MCF 10A (cell line): ENCODE measurements around the gene ANK2. TPM values are rescaled to one million over a fixed set of nuclear protein-coding genes. Genes with fewer than 3 reads are reported as not detected.

ENCODE experiments used
- BruUV-seq: library from RNA; stranded (reverse); fragments of 400-500 nt; replicated peaks from 2 replicates; lab custom pipeline; 2021; lab: Mats Ljungman, UMichigan
- CTCF ChIA-PET: fragments of 300-600 bp; sonication (Branson Sonifier 250); formaldehyde crosslinking; extraction: SDS; loops from one replicate; lab custom pipeline; 2021; ENCODE audit warnings: antibody characterized with exemption, inconsistent platforms; lab: Yijun Ruan, JAX
- POLR2A ChIA-PET: fragments of 300-600, 350-650 bp; sonication (Branson Sonifier 250); formaldehyde crosslinking; extraction: SDS; loops from one replicate; lab custom pipeline; 2020; ENCODE audit warnings: antibody characterized with exemption, inconsistent platforms; lab: Yijun Ruan, JAX
- DNase-seq: peaks from one replicate; pipeline ENCODE4 v3.0.0-alpha.2; 2018; ENCODE audit not compliant: unreplicated experiment
- H3K27ac Mint-ChIP-seq: one replicate; pipeline ENCODE4 v1.8.0; 2022; ENCODE audit warnings: mild to moderate bottlenecking, low read depth, mixed read lengths; ENCODE audit not compliant: unreplicated experiment
- H3K27me3 Mint-ChIP-seq: one replicate; pipeline ENCODE4 v1.8.0; 2022; ENCODE audit warnings: mixed read lengths; ENCODE audit not compliant: insufficient read depth, unreplicated experiment
- H3K36me3 Mint-ChIP-seq: one replicate; pipeline ENCODE4 v1.8.0; 2022; ENCODE audit warnings: mild to moderate bottlenecking, moderate library complexity, mixed read lengths; ENCODE audit not compliant: insufficient read depth, unreplicated experiment
- H3K4me1 Mint-ChIP-seq: one replicate; pipeline ENCODE4 v1.8.0; 2022; ENCODE audit warnings: mixed read lengths; ENCODE audit not compliant: insufficient read depth, unreplicated experiment
- H3K4me3 Mint-ChIP-seq: one replicate; pipeline ENCODE4 v1.8.0; 2022; ENCODE audit warnings: mild to moderate bottlenecking, moderate library complexity, mixed read lengths; ENCODE audit not compliant: unreplicated experiment
- H3K9me3 Mint-ChIP-seq: one replicate; pipeline ENCODE4 v1.8.0; 2022; ENCODE audit warnings: mixed read lengths; ENCODE audit not compliant: unreplicated experiment
- CTCF ChIP-seq: fragments of 200-600 bp; IDR thresholded peaks from one replicate; pipeline ENCODE4 v1.8.0; 2022; ENCODE audit warnings: antibody characterized with exemption, mild to moderate bottlenecking; ENCODE audit not compliant: unreplicated experiment
- intact Hi-C: fragments of 100-400 bp; cut with micrococcal nuclease; formaldehyde crosslinking; loops from 2 replicates; pipeline ENCODE4 v1.14.1; 2022
- total RNA-seq: library from RNA; stranded (reverse); gene quantifications from 2 replicates; pipeline ENCODE4 v1.2.3, GENCODE V29; 2022

ANK2 gene
- total RNA-seq, 1 experiment from 2014 or later: 37.4 TPM

GRCh38 chr4:113314426-113314825 is 265.0 kb downstream of the ANK2 start:
- POLR2A ChIA-PET: no interaction called here
- TF ChIP-seq CTCF: no peak
- intact Hi-C loops: no loop called here
- H3K36me3 Mint-ChIP-seq: peaks cover 6% of the 10 kb centered on the region
- H3K27me3 Mint-ChIP-seq: no peaks in the 10 kb centered on the region
- H3K27ac Mint-ChIP-seq: no peak overlapping the region
- H3K4me1 Mint-ChIP-seq: no peaks in the 10 kb centered on the region
- CTCF ChIA-PET: no interaction called here
- no peaks in the 10 kb centered on the region for H3K9me3 Mint-ChIP-seq
- no peak overlapping the region for H3K4me3 Mint-ChIP-seq
- no peak for DNase-seq
- BruUV-seq: no TSS peak

DNA sequence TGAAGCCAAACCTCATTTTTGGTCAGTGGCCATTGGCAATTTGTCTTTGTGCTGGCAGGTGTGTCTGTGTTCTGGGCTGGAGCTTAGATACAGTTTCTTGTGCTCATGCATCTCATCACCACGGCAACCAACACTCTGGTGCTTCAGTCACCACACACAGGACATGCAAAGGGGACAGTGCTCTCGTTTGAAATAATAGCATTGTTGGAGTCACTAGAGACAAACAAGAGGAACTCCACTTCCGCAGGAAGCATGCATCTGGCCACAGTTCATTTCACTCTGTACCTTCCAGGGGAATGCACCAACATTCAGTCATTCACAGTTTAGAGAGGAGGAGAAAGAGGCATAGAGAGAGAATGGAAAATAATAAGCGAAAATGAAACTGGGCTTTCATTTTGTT is 267.4 kb downstream of the ANK2 start:
- H3K36me3 Mint-ChIP-seq: peaks cover 4% of the 10 kb centered on the region
- H3K27ac Mint-ChIP-seq: no peak overlapping the region
- DNase-seq: no peak
- H3K9me3 Mint-ChIP-seq: no peaks in the 10 kb centered on the region
- BruUV-seq: no TSS peak
- no peaks in the 10 kb centered on the region for H3K27me3 Mint-ChIP-seq
- no peak overlapping the region for H3K4me3 Mint-ChIP-seq
- POLR2A ChIA-PET: no interaction called here
- CTCF ChIA-PET: interaction anchor here (0.7 kb wide), 1 partner anchor 1994 kb away, joined by 3 read pairs; no protein-coding TSS in a partner anchor
- intact Hi-C loops: no loop called here
- no peaks in the 10 kb centered on the region for H3K4me1 Mint-ChIP-seq
- no peak for TF ChIP-seq CTCF

GRCh38 chr4:113317523-113317922 is 268.1 kb downstream of the ANK2 start:
- H3K27me3 Mint-ChIP-seq: no peaks in the 10 kb centered on the region
- no peaks in the 10 kb centered on the region for H3K4me1 Mint-ChIP-seq
- no peaks in the 10 kb centered on the region for H3K36me3 Mint-ChIP-seq
- no TSS peak for BruUV-seq
- H3K27ac Mint-ChIP-seq: no peak overlapping the region
- intact Hi-C loops: no loop called here
- no peak for DNase-seq
- H3K9me3 Mint-ChIP-seq: no peaks in the 10 kb centered on the region
- TF ChIP-seq CTCF: no peak
- ChIA-PET CTCF (no interaction called here), POLR2A (interaction anchor here (0.6 kb wide), 1 partner anchor 71 kb away, joined by 3 read pairs; no protein-coding TSS in a partner anchor)
- no peak overlapping the region for H3K4me3 Mint-ChIP-seq

DNA sequence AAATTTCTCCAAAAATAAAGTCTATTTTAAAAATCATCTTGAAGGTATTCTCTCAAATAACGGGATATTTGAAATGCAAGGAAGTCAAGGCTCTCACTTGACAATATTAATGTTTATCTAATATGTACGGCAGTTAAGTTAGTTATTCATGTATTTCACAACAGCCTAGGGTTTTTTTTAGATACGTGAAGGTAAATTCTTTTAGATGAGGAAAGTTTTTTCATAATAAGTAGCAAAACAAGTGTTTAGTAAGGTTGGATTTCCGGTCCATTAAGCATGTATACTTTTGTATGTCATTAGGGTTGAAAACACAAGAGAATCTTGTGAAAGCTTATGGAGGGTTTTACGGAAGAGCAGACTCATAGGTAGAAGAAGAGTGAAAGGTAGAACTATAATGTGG is 273.3 kb downstream of the ANK2 start:
- H3K36me3 Mint-ChIP-seq: no peaks in the 10 kb centered on the region
- intact Hi-C loops: no loop called here
- no peak overlapping the region for H3K4me3 Mint-ChIP-seq
- H3K27me3 Mint-ChIP-seq: no peaks in the 10 kb centered on the region
- H3K4me1 Mint-ChIP-seq: no peaks in the 10 kb centered on the region
- BruUV-seq: no TSS peak
- no peaks in the 10 kb centered on the region for H3K9me3 Mint-ChIP-seq
- H3K27ac Mint-ChIP-seq: no peak overlapping the region
- TF ChIP-seq CTCF: no peak
- CTCF ChIA-PET: no interaction called here
- DNase-seq: no peak
- POLR2A ChIA-PET: no interaction called here
